T-helper 9 cell (primary cell): ENCODE data around the gene DKK2.
"Not testable (repeated sequence)": the region's sequence is repeated elsewhere in the genome, so short reads cannot be mapped to it uniquely, and the experiment has no call there.

ENCODE experiments used
- DNase-seq: peaks from one replicate; pipeline ENCODE4 v3.0.0-alpha.2; 2020

Gene DKK2

DNA sequence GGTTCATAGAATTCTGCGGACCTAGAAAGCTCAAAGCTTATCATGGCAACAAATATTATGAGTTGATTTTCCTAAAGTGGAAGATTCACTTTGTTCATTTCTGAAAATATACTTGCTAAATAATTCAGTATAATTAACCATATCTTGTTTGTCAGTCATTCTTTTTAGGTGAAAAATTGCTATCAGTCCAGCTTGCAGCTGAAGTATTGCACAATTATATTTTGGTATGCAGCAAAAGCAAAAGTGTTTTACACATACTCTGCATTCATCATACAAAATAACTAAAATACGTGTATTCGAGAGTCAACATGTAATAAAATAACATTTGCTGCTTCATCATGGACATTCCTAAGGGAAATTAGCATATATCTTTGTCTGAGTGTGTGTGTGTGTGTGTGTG is 24.8 kb downstream of the DKK2 start:
- no peak for DNase-seq

DNA sequence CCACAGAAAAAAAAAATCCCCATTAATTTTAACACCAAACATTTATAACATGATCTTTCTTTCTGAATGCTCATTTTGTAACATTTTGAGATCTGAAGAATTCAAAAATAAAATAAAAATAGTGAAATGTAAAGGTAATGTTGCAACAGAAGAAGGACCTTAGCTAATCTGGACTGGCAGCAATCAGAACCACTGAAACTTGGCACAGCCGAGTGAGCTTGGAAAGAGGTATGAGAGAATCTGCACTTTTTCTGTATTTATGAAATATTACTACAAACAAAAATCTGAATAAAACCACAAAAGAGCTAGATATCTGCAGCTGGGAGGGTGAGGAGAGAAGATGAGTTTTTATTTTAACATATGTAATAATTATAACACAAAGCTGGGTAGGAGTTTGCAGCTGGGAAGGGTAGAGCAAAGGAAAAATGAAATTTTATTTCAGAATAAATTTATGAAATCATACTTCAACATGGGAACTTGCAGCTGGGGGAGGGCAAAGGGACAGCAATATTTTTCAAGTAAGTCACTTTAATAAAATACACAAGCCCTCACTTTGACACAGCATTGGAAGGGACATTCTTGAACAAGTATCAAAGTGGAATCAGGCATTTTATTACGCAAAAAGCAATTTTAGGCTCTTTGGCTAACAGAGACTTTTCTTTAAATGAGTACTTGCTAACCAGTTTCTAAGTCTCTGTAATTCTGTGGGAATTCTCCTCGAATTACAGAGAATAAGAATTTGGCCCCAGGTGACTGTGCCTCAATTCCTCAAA is 26.7 kb downstream of the DKK2 start:
- DNase-seq = no peak

DNA sequence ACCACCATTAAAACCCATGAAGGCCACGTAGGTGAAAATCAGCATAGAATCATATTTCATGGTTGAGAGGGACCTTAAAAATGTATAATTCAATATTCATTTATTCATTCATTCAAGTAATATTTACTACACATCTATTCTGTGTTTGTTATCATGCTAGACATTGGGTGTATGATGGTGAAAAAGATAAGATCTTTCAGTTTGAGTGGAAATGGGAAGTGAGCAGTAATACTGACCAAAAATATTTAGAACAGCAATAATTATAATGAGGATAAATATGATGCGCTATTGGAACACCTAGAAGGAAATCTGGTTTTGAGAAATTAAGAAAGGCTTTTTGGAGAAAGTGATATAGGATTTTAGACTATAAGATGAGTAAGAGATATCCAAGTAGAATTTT is 28.0 kb downstream of the DKK2 start:
- no peak for DNase-seq

DNA sequence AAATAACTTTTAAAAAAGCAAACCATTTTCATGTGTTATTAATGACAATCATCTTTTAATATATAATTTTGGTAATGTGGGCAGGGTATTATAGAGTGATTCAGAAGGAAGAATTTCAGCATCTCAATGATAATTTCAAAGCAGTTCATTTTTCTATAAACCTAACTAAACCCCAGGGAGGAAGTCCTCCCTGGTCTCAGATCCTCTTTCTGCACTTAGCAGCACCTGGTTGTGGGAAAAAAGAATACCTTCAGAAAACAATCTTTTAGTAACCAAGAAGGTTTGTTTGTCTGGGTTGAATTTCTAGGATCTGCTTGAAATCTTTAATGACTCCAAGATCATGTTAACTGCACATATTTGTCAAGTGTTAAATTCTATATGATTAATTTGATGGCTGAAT is 29.9 kb downstream of the DKK2 start:
- DNase-seq = no peak

DNA sequence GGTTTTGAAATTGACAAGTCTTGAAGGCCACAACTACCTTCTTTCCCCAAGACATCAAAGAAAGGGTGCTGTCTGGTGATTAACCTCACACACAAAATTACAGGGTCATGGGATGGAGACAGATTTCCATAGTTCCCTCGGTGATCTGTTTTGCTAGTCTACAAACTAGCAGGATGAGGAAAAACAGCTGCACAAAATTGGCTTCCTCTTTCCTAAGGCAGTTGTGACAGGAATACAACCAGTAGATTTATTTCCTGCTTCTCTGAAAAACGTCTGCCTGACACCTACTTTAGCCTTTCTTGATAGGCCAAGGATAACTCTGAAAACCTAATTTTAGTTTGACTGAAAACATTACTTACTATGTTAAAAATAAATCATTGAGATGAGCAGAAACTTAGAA is 39.6 kb downstream of the DKK2 start:
- DNase-seq = no peak

DNA sequence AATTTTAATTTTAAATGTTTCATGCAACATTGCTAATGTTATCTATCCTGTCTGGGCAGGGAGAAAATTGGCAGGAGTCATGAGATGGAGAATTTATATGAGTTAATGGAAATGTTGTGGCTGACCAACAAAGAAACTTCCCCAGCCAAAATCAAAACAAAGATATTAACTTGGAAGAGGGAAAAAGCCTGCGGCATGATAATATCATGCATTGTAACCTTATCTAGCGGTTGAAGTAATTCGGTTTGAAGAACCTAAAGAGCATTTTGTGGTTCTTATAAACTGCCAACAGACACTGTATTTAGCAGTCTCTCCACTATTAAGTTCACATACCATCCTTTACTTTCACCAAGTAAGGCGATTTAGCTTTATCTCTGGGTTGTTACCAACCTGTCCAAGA is 42.3 kb downstream of the DKK2 start:
- no peak for DNase-seq

DNA sequence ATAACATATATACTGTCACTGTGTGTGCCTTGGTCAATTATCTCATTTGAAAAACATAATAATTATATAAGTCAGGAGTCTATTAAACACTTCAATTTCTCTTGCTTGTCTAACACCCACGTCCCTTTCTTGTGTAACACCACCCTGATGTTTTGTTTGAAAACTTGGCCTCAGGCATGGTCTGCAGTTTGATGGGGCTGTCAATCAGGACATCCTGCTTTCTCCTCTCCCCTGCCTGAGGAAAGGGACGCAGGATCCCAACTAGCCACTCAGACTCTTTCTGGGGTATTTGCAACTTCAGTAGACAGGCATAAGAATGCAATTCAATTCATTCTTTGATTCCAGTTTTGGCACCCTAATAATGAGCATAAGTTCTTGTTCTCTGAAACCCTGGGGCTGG is 48.8 kb downstream of the DKK2 start:
- DNase-seq = no peak

DNA sequence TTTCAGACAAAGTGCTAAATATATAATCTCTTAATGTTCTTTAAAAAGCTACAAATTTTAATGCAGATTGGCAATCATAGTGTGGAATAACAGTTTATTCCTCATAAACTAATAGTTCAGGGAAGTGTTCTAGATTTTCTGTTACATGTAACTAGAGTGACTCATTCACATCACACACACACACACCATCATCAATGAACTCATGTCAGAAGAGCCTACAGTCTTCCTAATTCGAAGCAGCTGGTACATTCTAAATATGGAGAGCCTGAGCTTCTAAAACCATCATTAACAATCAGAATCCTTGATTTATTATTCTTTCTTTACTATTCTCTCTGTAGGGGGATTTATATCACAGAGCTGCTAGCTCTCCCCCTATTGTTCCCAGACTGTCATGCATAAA is 49.6 kb downstream of the DKK2 start:
- no peak for DNase-seq

DNA sequence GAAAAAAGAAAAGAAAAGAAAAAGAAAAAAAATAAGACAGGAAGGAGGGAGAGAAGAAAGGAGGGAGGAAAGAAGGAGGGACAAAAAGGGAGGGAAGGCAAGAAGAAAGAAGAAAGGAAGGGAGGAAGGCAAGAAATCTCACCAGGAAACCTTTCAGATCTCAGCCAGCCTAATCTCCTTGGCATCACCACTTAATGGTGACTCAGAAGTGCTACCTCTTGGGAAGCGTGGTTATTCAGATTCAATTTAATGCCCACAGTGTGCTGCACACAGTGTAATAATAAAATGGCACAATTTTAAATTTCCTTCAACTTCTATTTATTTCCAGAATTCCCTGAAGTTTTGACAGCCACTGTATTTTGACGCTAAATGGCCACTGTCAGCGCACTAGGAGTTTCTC is 50.3 kb downstream of the DKK2 start:
- no peak for DNase-seq

DNA sequence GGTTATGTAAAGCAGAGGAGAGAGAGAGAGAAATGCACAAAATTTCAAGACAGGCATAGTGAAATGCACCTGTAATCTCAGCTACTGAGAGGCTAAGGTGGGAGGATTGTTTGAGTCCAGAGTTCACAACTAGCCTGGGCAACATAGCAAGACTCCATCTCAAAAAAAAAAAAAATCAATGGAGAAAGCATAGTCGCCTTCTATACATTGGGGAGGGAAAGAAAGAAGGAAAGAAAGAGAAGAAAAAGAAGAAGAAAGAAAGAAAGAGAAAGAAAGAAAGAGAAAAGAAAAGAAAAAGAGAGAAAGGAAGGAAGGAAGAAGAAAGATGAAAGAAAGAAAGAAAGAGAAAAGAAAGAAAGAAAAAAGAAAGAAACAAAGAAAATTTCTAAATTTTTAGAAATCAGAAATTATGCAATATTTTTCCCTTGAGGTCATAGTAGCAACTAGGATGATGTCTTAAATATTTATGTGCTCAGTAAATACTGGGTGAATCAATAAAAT is 53.4 kb downstream of the DKK2 start:
- no peak for DNase-seq

DNA sequence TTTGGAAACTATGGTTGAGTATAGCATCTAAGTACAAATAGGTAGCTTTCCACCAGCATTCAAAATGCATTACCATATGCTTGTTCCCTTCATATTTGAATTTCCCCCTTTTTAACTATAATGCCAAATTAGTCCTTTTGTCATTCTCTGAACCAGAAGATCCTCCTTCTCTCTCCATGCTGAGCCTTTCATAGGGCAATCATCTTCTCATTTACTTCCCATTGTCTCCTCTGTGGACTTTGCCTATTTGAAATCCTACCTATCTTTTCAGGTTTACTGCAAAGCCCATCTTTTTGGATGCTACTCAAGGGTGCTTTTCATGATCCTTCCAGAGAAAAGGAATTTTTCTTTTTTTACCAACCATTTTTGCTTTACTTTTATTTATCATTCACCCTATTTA is 54.7 kb downstream of the DKK2 start:
- no peak for DNase-seq

DNA sequence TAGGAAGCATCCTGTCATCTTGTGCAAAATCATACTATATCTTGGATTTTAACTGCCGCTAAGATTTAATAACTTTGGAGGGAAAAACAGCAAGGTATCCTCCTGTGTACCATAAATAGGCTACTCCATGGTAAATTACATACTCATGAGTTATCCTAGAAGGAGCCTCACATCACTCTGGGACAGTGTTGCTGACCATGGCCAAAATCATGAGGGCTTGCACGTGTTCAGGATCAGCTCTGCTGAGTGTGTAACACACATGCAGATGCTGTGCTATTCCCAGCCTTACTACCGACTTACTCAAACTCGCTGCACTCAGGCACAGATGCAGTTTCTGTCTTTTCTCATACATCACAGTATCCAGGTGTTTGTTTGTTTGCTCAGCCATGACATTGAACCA is 56.6 kb downstream of the DKK2 start:
- no peak for DNase-seq

DNA sequence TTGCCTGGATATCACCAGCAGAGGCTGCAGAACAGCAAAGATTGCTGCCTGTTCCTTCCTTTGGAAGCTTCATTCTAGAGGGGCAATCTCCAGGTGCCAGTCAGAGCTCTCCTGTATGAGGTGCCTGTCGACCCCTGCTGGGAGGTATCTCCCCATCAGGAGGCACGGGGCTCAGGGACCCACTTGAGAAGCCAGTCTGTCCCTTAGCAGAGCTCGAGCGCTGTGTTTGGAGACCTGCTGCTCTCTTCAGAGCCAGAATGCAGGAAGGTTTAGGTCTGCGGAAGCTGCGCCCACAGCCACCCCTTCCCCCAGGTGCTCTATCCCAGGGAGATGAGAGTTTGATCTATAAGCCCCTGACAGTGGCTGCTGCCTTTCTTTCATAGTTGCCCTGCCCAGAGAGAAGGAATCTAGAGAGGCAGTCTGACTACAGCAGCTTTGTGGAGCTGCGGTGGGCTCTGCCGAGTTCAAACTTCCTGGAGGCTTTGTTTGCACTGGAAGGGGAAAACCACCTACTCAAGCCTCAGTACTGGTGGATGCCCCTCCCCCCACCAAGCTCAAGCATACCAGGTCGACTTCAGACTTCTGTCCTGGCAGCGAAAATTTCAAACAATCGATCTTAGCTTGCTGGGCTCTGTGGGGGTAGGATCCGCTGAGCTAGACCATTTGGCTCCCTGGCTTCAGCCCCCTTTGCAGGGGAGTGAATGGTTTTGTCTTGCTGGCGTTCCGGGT is 57.9 kb downstream of the DKK2 start:
- DNase-seq = no peak

DNA sequence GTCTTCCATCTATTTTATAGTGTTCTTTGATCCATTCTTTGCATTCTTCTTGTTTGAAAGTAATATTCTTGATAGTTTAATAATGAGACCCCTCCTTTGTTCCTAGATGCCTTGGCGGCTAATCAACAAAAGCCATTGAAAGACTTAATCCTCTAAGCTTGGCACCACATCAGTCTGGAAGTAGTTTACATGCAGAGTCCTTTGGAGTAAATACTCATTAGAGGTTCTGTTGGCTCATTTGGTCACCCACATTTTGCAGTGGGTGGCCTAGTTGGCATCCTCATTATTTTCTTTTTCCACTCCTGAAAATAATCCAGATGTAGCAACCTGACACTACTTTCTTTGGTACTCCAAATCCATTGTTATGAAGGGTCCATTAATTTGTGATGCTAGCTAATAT is 64.5 kb downstream of the DKK2 start:
- no peak for DNase-seq

DNA sequence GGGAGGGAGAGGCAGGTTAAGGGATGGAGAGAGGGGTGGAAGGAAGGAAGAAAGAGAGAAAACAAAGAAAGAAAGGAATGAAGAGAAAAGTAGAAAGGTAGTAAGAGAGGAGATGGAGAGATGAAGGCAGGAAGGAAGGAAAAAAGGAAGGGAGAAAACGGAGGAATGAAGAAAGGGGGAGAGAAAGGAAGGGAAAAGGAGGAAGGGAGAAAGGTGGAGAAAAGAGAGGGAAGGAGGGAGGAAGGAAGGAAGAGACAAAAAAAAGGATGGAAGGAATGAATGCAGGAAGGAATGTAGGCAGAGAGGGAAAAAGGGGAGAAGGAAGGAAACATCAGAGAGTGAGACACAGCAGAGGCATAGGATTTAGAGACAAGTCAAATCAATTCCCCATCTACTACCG is 68.2 kb downstream of the DKK2 start:
- no peak for DNase-seq

DNA sequence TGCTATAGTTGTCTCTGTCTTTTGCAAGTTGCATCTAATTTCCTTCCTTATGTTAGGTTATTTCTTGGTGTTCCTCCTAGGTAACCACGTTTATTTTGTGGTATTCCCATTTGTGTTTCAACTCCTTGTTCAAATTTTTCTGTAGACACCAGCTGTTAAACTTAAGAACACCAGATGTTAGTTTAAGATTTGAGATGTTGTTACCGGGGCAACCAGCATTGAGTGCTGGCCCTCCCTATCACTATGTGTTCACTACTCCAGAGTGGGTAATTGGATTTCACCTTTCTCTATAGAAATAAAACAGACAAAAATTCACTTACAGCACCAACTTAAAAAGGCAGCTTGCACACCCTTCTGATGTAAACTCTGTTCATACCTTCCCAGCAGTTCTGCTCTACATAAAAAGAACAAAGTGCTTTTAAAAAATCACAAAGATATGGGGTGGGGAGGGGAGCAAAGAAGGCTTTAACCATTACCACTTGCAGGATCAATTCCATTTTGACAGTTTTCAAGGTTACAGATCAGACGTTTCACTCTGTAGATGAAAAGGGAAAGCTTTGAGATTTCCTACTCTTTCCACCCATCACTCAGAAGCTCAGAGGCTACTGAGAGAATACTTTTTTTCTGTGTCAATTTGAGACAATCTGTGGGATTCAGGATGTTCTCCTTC is 82.9 kb downstream of the DKK2 start:
- no peak for DNase-seq

DNA sequence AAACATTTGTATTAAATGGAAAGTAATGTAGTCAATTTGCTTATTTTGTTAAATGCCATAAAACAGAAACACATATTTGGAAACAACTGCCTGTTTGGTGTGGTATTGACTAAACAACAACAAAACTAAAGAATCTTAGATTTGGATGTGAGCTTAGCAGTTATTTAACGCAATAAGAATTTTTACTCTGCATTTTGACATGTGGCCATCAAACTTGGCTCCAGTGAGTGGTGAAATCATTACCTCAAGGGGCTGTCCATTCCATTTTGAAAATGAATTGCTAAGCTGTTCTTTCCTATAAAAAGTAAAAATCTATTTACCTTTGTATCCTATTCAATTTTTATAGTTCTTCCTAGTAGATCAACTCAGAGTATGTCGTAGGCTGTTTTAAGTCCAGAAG is 84.2 kb downstream of the DKK2 start:
- DNase-seq = no peak

DNA sequence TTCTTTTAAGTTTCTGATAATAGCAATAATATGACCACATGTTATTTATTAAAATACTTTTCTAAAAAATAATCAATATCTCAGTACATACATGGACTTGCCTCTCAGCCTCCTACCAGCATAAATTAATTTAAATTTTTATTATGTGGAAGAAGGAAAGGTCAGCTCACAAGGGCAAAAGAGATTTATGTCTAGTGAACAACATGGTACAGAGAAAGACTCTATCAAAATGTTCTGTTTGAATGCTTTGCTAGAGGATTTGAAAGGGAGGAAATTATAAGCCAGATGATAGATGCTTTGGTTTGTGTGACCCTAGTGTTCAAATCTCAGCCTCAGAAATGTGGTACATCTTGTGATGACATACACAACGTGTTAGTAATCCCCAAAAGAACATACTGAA is 94.3 kb downstream of the DKK2 start:
- no peak for DNase-seq

DNA sequence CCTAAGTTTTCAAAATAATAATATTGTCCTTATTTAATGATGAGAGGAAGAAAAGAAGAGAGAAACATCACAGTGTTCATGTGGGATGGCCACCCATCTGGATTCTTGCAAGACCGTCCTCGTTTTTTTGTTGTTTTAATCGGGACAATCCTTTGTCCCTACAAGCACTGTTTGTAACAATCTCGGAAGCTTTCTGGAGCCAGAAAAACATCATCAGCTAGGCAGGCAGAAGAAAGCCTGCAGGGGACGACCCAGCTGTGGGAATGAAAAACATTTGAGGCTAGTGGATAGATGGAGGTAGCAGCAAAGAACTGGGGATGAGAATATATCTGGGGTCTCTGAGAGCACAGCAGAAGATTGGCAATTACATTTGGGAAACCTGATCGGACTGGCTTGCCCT is 105.6 kb downstream of the DKK2 start:
- no peak for DNase-seq

DNA sequence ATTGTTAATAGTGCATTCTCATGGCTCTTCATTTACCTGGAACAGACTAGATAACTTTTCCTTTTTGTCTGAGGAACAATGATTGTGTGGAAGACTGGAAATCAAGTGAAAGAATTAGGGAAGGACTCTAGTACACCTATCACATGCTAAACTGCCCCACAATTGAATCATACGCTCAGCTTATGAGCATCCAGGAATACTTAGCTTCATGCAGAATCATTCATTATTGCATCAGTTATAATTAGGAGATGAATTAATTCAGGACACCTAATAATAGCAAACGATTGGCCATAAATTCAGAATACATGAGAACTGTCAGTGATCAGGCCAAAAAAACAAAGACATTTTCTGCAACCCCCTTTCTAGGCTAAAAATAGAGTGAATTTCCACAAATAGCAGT is 106.9 kb downstream of the DKK2 start:
- DNase-seq = no peak

DNA sequence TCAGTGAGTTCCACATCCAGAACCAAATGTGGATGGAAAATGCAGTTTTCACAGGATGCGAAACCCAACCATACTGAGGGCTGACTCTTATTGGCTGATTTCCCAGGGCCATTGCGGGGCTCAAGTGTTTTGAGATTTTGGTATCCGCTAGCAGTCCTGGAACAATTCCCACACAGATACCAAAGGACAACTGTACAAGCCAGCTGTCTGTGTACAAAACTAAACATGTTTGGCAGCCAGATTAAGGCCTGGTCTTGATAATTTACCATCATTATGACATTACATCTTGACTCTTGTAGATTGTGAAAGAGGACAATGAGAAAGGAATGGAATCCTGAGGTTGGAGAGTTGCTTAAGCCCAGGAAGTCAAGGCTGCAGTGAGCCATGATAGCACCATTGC is 121.9 kb downstream of the DKK2 start:
- DNase-seq = no peak

DNA sequence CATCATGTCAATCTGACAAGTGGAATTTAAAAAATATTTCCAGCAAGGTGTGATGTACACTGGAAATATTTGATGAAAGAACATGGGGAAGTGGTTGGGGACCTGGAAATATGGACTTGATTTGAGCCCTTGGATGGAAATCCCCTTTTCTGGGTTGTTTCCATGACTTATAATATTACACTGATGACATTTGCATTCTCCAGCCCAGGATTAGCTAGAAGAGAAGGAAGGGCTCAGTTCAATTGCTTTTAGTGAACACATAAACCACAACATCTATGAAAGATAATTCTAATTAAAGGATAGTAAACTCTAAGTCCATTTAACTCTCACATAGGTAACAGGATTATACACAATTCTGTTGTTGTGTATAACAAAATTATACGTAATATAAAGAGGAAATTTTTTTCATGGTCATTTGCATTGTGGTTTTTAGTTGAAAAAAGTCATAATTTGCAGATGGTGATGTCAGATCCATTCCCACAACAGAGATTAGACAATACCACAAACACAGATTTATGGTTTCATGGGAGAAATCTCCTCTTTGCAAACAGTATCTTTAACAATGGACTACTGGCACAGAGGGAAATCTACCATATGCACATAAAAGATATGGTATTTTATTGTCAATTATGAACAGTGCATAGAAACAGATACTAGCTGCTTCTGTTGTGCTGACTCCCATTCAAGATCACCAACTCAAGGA is 126.5 kb downstream of the DKK2 start:
- no peak for DNase-seq

DNA sequence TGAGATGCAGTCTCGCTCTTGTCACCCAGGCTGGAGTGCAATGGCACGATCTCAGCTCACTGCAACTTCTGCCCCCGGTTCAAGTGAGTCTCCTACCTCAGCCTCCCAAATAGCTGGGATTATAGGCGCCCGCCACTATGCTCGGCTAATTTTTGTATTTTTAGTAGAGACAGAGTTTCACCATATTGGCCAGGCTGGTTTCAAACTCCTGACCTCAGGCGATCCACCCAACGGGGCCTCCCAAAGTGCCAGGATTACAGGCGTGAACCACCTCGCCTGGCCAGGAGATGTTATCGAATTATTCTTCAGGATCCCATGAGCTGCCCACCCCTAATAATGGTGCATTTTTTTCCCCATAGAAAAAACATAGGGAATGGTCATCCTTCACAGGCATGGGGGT is 128.1 kb downstream of the DKK2 start:
- not testable (repeated sequence) for DNase-seq
